CD4-positive, alpha-beta T cell treated with Interleukin-17A for 4 hours (primary cell): ENCODE results near the gene TBC1D5.
"Not testable (repeated sequence)": the region's sequence is repeated elsewhere in the genome, so short reads cannot be mapped to it uniquely, and the experiment has no call there.

Experiments
- DNase-seq: peaks from one replicate; pipeline ENCODE4 v3.0.0-alpha.2; 2020; ENCODE audit warnings: mixed read lengths

The TBC1D5 gene

GRCh38 chr3:17532446-17532845 lies 210.0 kb downstream of the TBC1D5 start:
- not testable (repeated sequence) for DNase-seq

DNA sequence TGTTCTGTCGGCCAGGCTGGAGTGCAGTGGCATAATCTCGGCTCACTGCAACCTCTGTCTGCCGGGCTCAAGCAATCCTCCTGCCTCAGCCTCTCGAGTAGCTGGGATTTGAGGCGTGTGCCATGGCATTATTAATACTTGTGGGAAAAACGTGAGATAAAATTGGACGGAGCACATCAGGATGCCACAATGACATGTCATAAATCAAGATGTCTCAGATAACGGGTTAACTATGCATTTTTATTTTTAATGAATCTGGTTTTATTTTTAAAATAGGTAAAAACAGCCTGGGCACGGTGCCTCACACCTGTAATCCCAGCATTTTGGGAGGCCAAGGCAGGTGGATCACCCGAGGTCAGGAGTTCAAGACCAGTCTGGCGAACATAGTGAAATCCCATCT lies 212.8 kb downstream of the TBC1D5 start:
- DNase-seq = no peak

DNA sequence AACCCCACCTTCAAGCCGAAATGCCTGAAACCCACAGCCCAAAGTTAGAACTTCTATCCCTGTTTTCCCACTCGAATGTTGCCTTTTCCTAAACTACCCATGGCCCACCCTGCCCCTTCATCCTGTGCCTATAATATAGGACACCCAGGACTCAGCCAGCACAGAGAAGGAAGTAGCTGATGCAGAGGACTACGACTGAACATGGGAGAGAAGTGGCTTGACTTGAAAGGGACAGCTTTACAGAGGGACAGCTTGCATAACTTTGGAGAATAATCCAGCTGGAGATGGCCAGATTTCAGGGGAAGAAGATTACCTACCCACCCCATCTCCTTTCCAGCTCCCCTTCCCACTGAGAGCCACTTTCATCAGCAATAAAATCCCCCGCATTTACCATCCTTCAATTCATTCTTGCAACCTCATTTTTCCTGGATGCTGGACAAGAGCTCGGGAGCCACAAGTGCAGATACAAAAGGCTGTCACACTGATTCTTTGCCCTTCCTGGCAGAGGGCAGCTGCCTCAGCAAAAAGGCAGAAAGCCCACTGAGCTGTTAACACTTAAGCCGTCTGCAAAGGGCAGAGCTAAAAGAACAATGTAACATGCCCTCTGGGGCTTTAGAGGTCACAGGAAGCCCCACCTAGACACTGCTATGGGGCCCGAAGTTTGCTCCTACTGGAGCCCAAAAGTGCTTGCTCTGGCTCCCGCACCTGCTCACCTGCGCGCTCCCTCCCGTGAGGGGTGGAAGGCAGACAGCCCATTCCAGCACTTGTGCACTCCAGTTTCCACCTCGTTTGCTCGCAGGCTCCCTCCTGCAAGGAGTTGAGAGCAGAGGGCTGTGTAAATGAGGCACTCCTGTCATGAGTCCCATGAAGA lies 224.0 kb downstream of the TBC1D5 start:
- DNase-seq = no peak

- DNase-seq = no peak
Measured at GRCh38 chr3:17515445-17516234, 226.8 kb downstream of the TBC1D5 start.

DNA sequence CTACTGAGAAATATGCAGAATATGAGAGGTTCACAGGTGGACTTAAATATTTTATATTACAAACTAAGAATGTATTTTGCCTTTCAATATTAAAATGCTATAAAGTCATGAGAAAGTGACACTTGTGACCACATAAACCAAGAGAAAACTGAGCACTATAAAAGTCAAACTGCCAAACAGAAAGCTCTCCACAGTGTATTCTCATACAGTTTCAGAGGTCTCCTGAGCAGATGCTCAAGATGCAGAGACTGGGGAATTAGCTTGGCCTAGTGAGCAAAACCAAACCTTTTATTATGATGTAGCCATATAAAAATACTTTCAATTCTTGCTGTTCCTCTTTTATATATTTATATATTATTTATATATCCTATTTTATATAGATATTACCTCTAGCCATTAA lies 227.8 kb downstream of the TBC1D5 start:
- DNase-seq = no peak

- DNase-seq = no peak
Measured at GRCh38 chr3:17510265-17510664, 232.2 kb downstream of the TBC1D5 start.

DNA sequence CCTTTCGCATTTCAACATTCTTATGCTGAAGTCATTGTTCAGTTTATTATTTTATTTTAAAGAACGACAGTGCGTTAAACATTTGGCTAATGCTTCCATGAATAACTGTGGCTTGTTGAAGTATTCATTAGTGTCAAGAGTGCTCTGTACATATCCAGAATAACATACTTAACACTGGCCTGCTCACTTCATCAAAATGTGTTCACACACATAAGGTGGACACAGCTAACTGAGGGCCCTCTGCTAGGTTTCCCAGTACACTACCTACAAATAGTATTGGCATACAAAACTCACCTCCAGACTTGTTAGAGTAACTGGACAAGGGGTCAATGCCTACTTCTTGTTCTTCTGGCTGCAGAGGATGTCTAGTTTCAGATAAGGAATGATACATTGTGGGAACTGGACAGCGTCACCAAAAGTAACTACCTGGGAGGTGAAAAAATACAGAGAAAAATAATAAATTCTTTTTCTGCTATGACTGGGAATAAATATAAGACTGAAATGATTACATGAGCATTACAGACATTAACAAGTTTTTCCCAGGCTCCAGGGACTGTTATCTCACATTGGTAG lies 234.2 kb downstream of the TBC1D5 start:
- DNase-seq = no peak

GRCh38 chr3:17507480-17507879 lies 235.0 kb downstream of the TBC1D5 start:
- DNase-seq = no peak

DNA sequence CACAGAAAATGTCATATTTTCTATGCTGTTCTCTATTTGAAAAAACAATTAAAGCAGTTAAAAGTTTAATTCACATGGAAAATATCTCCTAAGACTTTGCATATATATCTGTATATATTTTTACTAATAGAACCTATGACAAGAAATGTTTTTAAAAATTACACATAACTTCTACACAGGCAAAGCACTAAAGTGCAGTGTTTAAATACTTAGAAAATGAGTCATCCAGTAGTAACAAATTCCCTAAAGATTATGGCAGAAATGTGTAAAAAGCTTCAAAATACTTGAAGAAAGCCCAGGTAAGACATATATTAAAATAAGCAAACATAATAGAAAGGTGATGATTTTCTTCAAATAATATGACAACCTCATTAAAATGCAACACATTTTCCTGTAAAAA lies 236.6 kb downstream of the TBC1D5 start:
- DNase-seq = no peak

- no peak for DNase-seq
Measured at GRCh38 chr3:17501745-17502144, 240.7 kb downstream of the TBC1D5 start.

GRCh38 chr3:17500618-17501017 lies 241.8 kb downstream of the TBC1D5 start:
- no peak for DNase-seq

GRCh38 chr3:17494117-17494809 lies 248.2 kb downstream of the TBC1D5 start:
- DNase-seq = no peak

GRCh38 chr3:17491601-17492000 lies 250.8 kb downstream of the TBC1D5 start:
- no peak for DNase-seq

GRCh38 chr3:17491190-17491589 lies 251.2 kb downstream of the TBC1D5 start:
- DNase-seq = not testable (repeated sequence)

DNA sequence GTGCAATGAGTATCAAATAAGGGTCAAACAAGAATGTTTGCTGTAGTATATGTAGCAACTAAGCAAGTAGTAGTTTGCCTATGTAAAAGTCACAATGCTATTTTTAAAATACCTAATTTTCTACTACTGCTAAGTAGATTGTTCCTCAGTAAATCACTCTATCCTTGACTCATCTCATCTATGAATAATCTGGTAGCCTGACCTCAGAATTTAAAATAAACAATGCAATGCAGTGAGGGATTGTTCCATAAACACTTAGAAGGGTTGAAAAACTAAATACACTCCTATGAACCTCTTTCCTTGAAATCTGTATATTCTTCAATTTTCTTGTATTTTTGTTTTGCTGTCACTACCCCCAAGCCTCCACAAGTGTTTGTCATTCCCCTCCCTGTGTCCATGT lies 253.3 kb downstream of the TBC1D5 start:
- no peak for DNase-seq

DNA sequence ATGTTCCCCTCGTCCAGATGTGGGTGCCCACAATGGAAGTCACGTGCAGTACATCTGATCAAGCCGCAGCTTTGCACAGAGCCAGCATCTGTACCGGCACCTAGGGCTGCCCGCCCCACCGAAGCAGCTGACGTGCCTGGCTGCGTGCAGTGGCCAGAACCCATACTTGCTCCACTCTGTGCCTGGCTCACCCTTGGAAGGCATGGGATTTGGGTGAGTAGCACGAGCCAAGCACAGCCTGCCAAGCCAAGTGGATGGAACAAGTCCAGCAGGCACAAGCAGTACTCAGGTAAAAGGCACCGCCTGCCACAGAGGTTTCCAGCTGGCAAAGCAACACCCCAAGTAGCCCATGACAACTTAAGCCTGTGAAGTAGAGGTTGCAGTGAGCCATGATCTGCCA lies 261.3 kb downstream of the TBC1D5 start:
- DNase-seq = no peak

DNA sequence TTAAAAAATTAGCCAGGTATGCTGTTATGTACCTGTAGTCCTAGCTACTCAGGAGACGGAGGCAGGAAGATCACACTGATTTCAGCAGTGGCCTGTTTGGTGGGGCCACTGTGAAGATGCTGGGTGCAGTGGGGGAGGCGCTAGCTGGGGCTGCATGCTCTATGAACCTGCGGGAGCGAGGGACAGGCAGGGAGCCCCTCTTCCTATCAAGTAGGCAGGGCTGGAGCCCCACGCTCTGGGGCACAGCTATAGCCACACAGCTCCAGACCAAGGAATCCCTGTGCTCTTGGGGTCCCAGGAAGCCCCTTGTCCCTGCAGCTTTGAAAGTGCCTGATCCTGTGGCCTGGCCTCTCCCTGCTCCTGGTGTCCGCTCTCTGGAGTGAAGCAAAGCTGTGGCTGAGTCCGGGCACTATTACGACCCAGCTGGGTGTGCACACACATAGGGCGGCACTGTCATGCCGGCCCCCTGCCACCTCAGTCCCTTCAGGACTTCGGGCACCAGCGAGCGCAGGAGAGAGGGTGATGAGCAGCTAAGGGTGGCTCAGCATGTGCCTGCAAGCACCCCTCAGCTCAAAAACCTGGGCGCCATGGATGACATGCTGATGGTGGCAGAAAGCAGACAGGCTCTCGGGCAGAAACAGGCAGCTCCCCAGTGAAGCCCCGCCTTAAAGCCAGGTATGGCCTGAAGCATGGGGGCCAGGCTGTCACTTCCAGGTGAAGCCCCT lies 262.6 kb downstream of the TBC1D5 start:
- no peak for DNase-seq

GRCh38 chr3:17478673-17479072 lies 263.8 kb downstream of the TBC1D5 start:
- DNase-seq = no peak

GRCh38 chr3:17473761-17474160 lies 268.7 kb downstream of the TBC1D5 start:
- no peak for DNase-seq

GRCh38 chr3:17469954-17470353 lies 272.5 kb downstream of the TBC1D5 start:
- no peak for DNase-seq

GRCh38 chr3:17469520-17469919 lies 272.9 kb downstream of the TBC1D5 start:
- DNase-seq = no peak

GRCh38 chr3:17466028-17466427 lies 276.4 kb downstream of the TBC1D5 start:
- no peak for DNase-seq
